Gastrocnemius medialis (tissue), 4 donors: ENCODE data around the gene VPS4B.

Experiments
- CTCF ChIP-seq, 5 experiments: fragments of 450-650 bp in 3 of 5; fragments of 200-600 bp in 2 of 5; sonication (generic) in 2 of 5; IDR thresholded peaks in 4 of 5; conservative IDR thresholded peaks in 1 of 5; 1 replicate in 4 of 5; 2 replicates in 1 of 5; pipeline ENCODE4 v1.5.1; 2016 to 2019; ENCODE audit warnings: antibody characterized with exemption in 5 of 5, mild to moderate bottlenecking in 3 of 5, moderate library complexity in 3 of 5
- POLR2A ChIP-seq, 2 donors: fragments of 450-650 bp; IDR thresholded peaks; one replicate each; pipeline ENCODE4 v1.6.1; 2017; ENCODE audit warnings: antibody characterized with exemption in 2 of 2, mild to moderate bottlenecking in 2 of 2, moderate library complexity in 2 of 2

GRCh38 chr18:63344263-63344662 is 78.0 kb downstream of the VPS4B start:
- TF ChIP-seq CTCF (IDR thresholded peaks at IDR 0.05 in 4 of 5, conservative IDR thresholded peaks at IDR 0.05 in 1 of 5), result no peak
- TF ChIP-seq POLR2A (IDR thresholded peaks at IDR 0.05), result no peak
